Activated T-cell treated with anti-CD3 and anti-CD28 coated beads, Interleukin-2, amount 50 U/mL, for 72 hours (primary cell): ENCODE measurements around the gene FAM110D. TPM values are rescaled to one million over a fixed set of nuclear protein-coding genes. Genes with fewer than 3 reads are reported as not detected.

Source experiments
- ATAC-seq, 2 donors: fragments of 150-1000 bp; cut with Tn5 transposase; replicated peaks in 1 of 2; 2 replicates each; pipeline ENCODE4 v1.10.0; 2021; ENCODE audit warnings: moderate library complexity in 2 of 2, mild to moderate bottlenecking in 1 of 2
- DNase-seq, 2 donors: peaks; one replicate each; pipeline ENCODE4 v3.0.0; 2021 to 2022; ENCODE audit warnings: mixed read lengths in 1 of 2
- H3K27ac Mint-ChIP-seq: one replicate; pipeline ENCODE4 v1.8.0; 2022; ENCODE audit warnings: mild to moderate bottlenecking, moderate library complexity, mixed read lengths
- H3K27me3 Mint-ChIP-seq: one replicate; pipeline ENCODE4 v1.8.0; 2022; ENCODE audit warnings: low read depth, mixed read lengths
- H3K36me3 Mint-ChIP-seq, 2 donors: one replicate each; pipeline ENCODE4 v1.8.0; 2022; ENCODE audit warnings: mixed read lengths in 2 of 2, mild to moderate bottlenecking in 1 of 2; ENCODE audit not compliant: insufficient read depth in 2 of 2
- H3K4me1 Mint-ChIP-seq: one replicate; pipeline ENCODE4 v1.8.0; 2022; ENCODE audit warnings: low read depth, mixed read lengths
- H3K4me3 Mint-ChIP-seq, 2 donors: one replicate each; pipeline ENCODE4 v1.8.0; 2022; ENCODE audit warnings: mild to moderate bottlenecking in 2 of 2, mixed read lengths in 2 of 2, moderate library complexity in 2 of 2
- H3K9me3 Mint-ChIP-seq, 2 donors: one replicate each; pipeline ENCODE4 v1.8.0; 2022; ENCODE audit warnings: mixed read lengths in 2 of 2
- total RNA-seq, 2 donors: library from RNA; stranded (reverse); gene quantifications; one replicate each; pipeline ENCODE4 v1.2.3, GENCODE V29; 2022

FAM110D gene
- total RNA-seq, 2 donors from 2014 or later = not detected

DNA sequence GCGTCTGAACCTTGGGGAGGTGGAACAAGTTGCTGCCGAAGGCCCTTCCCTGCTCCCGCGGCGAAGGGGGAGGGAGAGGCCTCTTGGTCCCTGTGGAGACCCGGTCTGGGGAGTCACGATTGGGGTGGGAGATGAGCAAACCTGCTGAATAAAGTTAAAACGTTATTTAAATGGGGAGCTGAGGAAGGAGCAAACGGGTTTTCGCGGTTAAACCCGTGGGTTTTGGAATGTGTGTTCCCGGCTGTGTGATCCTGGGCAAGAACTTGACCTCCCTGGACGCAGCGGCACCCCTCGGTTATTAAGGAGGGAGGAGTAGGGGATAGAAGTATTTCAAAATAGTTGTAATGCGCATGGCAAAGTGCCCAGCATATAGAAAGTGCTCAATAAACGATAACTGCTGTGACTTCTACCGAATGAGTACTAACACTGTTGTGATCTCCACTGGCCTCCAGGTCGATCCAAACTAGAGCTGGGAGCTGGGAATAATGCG lies 3.4 kb downstream of the FAM110D start:
- H3K27me3 Mint-ChIP-seq = peaks cover 46% of the 10 kb centered on the region
- no peak for ATAC-seq
- H3K4me1 Mint-ChIP-seq = peaks cover 28% of the 10 kb centered on the region
- H3K4me3 Mint-ChIP-seq = peak overlapping the region; percentile 44 to 76
- H3K9me3 Mint-ChIP-seq = no peaks in the 10 kb centered on the region
- no peaks in the 10 kb centered on the region for H3K36me3 Mint-ChIP-seq
- no peak for DNase-seq
- H3K27ac Mint-ChIP-seq = no peak overlapping the region

DNA sequence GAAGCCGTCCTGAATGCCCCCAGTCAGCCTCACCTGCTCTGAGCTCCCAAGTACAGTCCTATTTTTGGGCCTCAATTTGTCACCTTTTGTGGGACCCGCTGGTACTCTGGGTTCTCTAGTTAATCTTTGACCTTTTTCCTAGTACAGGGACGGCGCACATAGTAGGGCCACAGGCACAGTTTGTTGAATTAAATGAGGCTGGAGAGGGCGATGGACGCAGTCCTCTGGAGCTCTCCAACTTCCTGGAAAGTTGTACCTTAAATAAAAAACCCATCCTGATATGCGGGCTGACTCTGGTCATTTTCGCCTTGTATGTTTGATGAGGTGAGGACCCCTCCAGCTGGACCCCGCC lies 4.8 kb downstream of the FAM110D start:
- H3K27ac Mint-ChIP-seq = no peak overlapping the region

DNA sequence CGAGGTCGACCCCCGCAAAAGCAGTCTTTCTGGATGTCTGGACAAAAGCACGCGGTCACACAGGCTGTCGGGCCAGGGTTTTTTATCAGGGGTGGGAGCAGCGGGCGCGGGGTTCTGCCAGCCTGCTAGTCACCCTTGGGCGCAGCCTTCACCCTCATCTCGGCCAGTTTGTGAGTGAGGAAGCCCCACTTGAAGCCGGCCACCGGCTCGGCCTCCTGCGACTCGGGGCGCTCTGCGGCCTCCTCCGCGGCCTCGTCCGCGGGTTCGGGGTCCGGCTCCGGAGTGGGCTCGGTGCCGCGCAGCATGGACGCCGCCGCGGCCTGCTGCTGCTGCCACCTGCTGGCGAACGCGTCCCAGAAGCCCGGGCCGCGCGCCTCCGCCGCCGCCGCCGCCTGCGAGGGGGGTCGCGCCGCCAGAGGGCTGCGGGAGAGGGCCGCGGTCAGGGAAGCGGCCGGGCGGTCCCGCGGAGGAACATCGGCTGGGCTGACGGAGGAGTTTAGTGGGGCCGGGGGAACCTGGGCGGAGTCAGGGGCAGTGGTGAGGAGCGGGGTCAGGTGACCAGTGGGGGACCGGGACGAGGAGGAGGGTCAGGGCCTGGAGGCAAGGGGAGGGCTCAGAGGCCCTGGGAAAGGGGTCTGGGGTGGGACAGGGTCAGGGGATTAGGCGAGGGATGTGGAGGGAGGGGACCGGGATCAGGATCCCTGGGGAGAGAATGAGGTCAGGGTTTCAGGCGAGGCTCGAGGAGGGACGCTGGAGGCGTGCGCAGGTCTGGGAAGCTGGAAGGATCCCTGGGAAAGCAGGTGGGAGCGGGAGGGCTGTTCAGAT lies 5.4 kb downstream of the FAM110D start:
- ATAC-seq (peak; percentile 77), DNase-seq (peak; percentile 59 to 64)
- Mint-ChIP-seq H3K36me3 (no peaks in the 10 kb centered on the region), H3K9me3 (no peaks in the 10 kb centered on the region), H3K27ac (no peak overlapping the region), H3K4me1 (peaks cover 28% of the 10 kb centered on the region), H3K4me3 (peak overlapping the region; percentile 69 to 71), H3K27me3 (peaks cover 35% of the 10 kb centered on the region)

More for the DNA sequence above, 4.8 kb downstream of the FAM110D start:
- Mint-ChIP-seq H3K4me1 (peaks cover 28% of the 10 kb centered on the region), H3K9me3 (no peaks in the 10 kb centered on the region), H3K4me3 (peak overlapping the region; percentile 60 to 71), H3K27me3 (peaks cover 39% of the 10 kb centered on the region), H3K36me3 (no peaks in the 10 kb centered on the region)
- ATAC-seq = no peak
- no peak for DNase-seq

DNA sequence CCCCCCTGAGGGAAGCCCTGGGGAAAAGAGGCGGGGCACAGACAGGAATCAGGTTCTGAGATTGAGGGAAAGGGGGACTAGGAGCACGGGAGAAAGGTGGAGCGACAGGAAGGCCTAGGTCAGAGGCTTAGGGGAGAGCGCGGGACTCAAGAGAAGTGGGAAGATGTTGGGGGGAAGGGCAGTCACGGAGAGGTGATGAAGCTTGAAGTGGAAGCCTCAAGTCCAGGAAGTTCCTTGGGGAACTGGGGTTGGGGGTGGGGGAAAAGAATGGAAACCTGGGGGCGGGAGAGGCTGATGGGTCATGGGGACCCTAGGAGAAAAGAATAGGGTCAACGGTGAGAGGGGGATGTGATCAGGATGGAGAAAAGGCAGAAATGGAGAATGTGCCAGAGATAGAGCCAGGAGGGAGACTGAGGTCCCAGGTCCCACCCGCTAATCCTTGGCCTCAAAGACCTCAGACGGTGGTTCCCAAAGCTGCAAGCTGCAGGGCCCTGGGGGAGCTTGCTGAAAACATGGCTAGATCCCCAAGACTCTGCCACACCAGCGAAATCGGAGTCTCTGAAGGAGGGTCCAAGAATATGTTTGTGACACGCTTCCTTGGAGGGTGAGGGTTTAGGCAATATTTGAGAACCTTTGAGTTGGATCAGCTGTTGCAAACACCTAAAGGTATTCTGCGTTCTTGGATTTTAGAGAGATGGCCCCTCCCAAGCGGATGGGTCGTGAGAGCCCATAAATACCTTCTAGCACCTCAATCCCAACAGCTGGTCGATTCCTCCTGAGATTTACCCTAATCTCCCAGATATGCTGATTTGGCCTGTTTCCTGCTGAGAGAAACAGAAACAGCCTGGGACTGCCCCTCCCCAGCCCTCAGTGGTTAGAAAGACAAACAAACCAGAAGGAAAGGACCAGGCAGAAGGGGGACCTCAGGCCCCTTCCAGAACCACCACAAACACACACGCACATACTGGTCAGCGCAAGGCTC lies 6.3 kb downstream of the FAM110D start:
- Mint-ChIP-seq H3K27me3 (peaks cover 30% of the 10 kb centered on the region), H3K36me3 (no peaks in the 10 kb centered on the region), H3K9me3 (no peaks in the 10 kb centered on the region), H3K27ac (no peak overlapping the region), H3K4me3 (peak overlapping the region; percentile 69 to 71), H3K4me1 (peaks cover 28% of the 10 kb centered on the region)
- DNase-seq (no peak), ATAC-seq (no peak)

DNA sequence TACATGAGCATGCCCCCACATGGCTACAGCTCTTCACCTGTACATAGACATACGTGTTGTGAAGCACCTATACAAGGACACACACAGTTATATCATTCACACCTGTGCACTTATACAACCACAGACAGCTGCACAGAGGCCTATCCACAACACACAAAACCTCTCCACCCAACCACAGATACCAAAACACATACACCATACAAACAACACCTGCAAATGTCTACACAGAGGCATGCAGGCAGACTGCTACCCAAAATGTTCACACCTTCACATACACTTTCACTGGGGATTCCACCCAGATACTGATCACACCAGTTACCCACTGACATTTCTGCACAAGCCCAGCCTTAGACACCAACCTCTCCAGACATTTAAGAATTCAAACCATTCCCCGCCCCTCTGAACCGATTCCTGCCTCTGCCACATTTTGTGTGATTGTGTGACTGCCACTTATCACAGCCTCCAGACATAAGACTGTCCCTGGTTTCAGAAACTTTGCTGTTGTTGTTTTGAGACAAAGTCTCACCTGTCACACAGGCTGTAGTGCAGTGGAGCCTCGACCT lies 7.9 kb downstream of the FAM110D start:
- peaks cover 41% of the 10 kb centered on the region for H3K4me1 Mint-ChIP-seq
- DNase-seq = no peak
- H3K27ac Mint-ChIP-seq = no peak overlapping the region
- peaks cover 30% of the 10 kb centered on the region for H3K27me3 Mint-ChIP-seq
- ATAC-seq = no peak
- no peak overlapping the region for H3K4me3 Mint-ChIP-seq
- H3K9me3 Mint-ChIP-seq = no peaks in the 10 kb centered on the region
- H3K36me3 Mint-ChIP-seq = no peaks in the 10 kb centered on the region

DNA sequence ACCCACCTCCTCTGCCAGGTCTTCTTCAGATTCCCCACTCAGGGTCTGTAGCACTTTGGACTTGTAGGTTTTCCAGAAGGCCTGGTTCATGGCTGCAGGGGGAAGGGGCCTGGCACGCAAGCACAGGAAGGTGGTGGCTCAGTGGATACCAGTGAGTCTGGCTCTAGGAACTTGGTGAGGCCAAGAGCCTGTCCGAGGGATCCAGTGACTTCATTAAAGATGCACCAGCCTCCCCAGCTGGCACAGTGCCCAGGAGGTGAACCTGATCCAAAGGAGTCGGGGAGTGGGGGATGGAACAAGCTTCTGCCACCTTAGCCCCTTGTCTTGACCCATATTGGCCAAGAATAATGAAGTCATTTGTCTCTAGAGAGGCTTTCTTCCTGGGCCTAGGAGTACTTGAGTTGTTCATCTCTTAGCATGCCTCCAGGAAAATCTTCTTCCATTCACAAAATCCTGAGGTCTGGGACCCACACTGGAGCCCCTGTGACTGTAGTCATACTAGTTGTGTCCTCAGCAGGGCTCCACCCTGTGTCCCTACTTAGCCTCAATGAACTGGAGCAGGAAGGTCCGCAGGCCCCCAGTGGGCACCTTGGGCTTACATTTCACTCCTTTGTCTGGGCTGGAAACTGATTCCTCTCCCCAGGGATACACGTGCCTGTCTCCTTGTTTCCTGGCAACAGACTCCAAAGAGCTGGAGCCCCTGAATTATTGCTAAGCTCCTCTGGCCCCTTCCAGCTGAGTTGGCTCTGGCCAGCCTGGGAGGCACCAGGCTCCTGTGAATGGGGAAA lies 9.7 kb downstream of the FAM110D start, which contains the start of gene C1orf232:
Gene C1orf232 (minus strand): TSS at position 554 of the 788 bp plus-strand sequence. CDS start 464 bp downstream, at position 90.
- H3K4me3 Mint-ChIP-seq = peak within 1 kb of the TSS; percentile 92 to 93
- H3K27me3 Mint-ChIP-seq = peaks cover 13% of the 10 kb centered on the region
- ATAC-seq = no peak
- no peaks in the 10 kb centered on the region for H3K36me3 Mint-ChIP-seq
- H3K27ac Mint-ChIP-seq = peak within 1 kb of the TSS; percentile 56
- H3K4me1 Mint-ChIP-seq = peaks cover 36% of the 10 kb centered on the region
- no peak for DNase-seq
- no peaks in the 10 kb centered on the region for H3K9me3 Mint-ChIP-seq

DNA sequence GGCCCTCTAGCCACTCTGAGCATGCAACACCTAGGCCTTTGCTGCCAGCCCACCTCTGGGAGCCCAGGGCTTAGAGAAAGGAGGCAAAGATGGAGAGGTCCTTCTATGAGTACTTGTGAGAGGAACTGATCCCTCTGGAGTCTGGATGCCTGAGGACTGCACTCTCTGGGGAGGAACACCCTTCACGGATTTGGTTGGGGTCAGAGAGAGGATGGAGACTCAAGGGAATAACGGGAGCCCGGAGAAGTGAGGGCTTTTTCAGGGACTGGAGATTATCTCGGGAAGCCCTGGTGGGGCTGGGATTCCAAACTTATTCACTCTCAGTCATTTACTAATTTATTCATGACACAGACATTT lies 10.3 kb downstream of the FAM110D start:
- H3K4me1 Mint-ChIP-seq = peaks cover 42% of the 10 kb centered on the region
- H3K9me3 Mint-ChIP-seq = no peaks in the 10 kb centered on the region
- ATAC-seq (no peak), DNase-seq (no peak)
- H3K36me3 Mint-ChIP-seq = no peaks in the 10 kb centered on the region
- H3K4me3 Mint-ChIP-seq = peak overlapping the region; percentile 92 to 93
- H3K27me3 Mint-ChIP-seq = peaks cover 9% of the 10 kb centered on the region
- H3K27ac Mint-ChIP-seq = peak overlapping the region; percentile 56

DNA sequence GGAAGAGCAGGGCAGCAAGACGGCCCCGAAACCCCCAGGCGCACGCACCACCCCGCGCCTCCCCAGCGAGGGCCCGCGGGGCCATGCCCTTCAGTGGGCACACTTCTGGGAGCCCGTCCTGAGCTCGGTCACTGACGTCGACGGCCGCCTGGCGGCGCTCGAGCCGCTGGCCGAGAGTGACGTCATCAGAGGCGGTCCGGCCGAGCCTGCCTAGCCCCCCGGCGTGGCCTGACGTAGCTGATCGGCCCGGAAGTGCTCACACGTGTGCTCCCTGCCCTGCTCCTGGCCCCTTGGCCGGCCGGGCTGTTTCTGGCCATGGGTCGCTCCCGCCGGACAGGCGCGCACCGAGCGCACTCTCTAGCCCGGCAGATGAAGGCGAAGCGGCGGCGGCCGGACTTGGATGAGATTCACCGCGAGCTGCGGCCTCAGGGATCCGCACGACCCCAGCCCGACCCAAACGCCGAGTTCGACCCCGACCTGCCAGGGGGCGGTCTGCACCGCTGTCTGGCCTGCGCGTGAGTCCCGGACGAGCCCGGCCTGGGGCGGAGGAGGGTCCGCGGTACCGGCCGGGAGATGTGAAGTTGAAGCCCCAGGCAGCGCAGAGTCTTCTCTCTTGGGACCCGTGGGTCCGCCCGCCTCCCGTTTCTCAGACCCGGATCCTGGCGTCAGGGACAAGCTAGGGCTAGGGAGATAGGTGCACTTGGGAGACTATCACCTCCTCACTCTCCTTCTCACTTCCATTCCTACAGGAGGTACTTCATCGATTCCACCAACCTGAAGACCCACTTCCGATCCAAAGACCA lies 11.0 kb downstream of the FAM110D start, which contains the start of gene ZNF593:
Gene ZNF593 (plus strand): TSS at position 240 of the 803 bp plus-strand sequence. CDS start 76 bp downstream, at position 316.
- Mint-ChIP-seq H3K9me3 (no peaks in the 10 kb centered on the region), H3K4me3 (peak within 1 kb of the TSS; percentile 92 to 93), H3K36me3 (no peaks in the 10 kb centered on the region), H3K4me1 (peaks cover 39% of the 10 kb centered on the region), H3K27me3 (peaks cover 5% of the 10 kb centered on the region), H3K27ac (peak within 1 kb of the TSS; percentile 78)
- DNase-seq (peak; percentile 91 to 95), ATAC-seq (peak; percentile 94 to 98)

DNA sequence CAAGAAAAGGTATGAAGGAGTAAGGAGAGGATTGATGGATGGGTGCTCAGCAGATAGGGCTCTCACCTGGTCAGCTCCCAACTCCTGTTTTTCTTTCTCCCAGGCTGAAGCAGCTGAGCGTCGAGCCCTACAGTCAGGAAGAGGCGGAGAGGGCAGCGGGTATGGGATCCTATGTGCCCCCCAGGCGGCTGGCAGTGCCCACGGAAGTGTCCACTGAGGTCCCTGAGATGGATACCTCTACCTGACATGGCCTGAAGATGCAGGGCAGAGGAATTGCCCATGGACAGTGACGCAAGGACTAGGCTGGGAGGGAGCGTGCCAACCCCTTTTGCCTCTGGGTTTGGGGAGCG lies 11.6 kb downstream of the FAM110D start:
- ATAC-seq = no peak
- Mint-ChIP-seq H3K27ac (peak overlapping the region; percentile 78), H3K9me3 (no peaks in the 10 kb centered on the region), H3K36me3 (no peaks in the 10 kb centered on the region), H3K27me3 (no peaks in the 10 kb centered on the region), H3K4me3 (peak overlapping the region; percentile 92 to 93), H3K4me1 (peaks cover 33% of the 10 kb centered on the region)
- DNase-seq = no peak

DNA sequence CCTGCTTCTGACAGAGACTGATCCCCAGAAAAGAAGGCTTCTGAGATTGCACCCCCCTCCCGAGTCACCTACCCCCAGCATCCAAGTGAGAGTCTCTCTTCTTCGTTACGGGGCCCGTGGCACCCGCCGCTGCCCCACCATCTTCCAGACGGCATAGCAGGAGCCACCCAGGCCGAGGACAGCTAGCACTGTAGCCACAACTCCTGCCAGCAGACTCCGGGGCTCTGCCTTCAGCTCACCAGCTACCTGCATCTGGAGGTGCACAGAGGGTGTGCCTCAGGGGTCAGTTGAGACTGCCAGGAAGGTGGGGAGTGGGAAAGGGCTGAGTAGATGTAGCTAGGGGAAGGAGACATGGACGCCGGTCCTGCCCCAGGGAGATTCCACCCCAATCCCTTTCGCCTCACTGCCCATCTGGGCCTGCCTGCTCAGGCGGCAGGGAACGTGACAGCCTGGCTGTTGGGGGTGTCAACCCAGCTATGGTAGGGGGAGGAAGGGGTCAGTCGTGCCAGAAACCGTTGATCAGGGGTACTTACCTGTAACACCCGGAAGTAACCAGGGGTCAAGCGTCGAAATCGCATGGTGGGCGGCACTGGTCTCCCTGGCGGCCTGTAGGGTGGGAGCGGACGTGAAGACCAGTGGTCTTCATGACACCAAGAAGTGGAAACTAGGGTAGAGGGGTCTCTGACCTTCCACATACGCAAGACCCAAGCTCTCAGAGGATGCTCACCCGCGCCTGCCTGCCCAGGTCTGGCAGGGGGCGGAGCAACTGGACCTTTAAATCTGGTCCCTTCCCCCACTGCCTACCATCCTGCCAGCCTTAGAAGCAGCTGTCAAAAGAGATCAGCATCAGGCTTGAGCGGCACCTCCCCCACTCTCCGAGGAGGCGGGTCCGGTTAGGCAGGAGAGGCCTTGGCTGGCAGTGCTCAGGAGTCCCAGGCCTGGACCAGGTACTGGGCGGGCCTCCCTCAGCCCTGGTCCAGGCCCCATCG lies 12.5 kb downstream of the FAM110D start, which contains the start of gene ZNF593OS:
Gene ZNF593OS (minus strand): TSS at position 749 of the 989 bp plus-strand sequence. CDS start 171 bp downstream, at position 578.
- Mint-ChIP-seq H3K36me3 (no peaks in the 10 kb centered on the region), H3K27me3 (no peaks in the 10 kb centered on the region), H3K4me3 (peak within 1 kb of the TSS; percentile 92 to 93), H3K4me1 (peaks cover 28% of the 10 kb centered on the region), H3K9me3 (no peaks in the 10 kb centered on the region), H3K27ac (no peak within 1 kb of the TSS)
- ATAC-seq = no peak
- no peak for DNase-seq

DNA sequence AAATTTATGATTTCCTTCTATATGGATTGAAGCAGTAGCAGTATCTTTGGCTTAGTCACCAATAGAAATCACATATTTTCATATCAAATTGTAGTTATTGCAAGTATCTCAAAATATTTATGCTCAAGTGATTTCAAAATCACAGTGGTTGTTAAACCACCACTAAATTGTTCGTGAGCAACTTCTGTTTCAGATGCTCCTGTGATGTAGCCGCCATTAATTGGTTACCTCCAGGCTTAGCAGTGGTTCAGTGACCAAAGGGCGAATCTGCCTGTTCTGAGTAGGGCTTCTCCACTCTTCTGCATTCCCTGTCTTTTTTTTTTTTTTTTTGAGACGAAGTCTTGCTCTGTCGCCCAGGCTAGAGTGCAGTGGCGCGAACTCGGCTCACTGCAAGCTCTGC lies 16.5 kb downstream of the FAM110D start:
- no peaks in the 10 kb centered on the region for H3K27me3 Mint-ChIP-seq
- no peak for DNase-seq
- no peaks in the 10 kb centered on the region for H3K9me3 Mint-ChIP-seq
- no peak for ATAC-seq
- H3K4me1 Mint-ChIP-seq = peaks cover 18% of the 10 kb centered on the region
- no peak overlapping the region for H3K27ac Mint-ChIP-seq
- no peak overlapping the region for H3K4me3 Mint-ChIP-seq
- H3K36me3 Mint-ChIP-seq = no peaks in the 10 kb centered on the region
